GM23338 (cell line): ENCODE data around the gene ENPEP. TPM values are rescaled to one million over a fixed set of nuclear protein-coding genes. Genes with fewer than 3 reads are reported as not detected.

ENCODE experiments used
- CREB1 ChIP-seq: fragments of 250-450 bp; sonication (Bioruptor Pico); IDR thresholded peaks from 2 replicates; pipeline ENCODE4 v1.5.0; 2020; ENCODE audit warnings: low read depth, mild to moderate bottlenecking, moderate library complexity
- CTCF ChIP-seq, 2 experiments: fragments of 200-600 bp in 1 of 2; sonication (generic) in 1 of 2; conservative IDR thresholded peaks; 2 replicates each; pipeline versions ENCODE4 v1.5.1 to v1.6.1; 2016 to 2017; ENCODE audit warnings: antibody characterized with exemption in 2 of 2, low read depth in 2 of 2, mild to moderate bottlenecking in 2 of 2, moderate library complexity in 1 of 2
- ETS1 ChIP-seq: IDR thresholded peaks from 2 replicates; pipeline ENCODE4 v1.6.1; 2016; ENCODE audit warnings: antibody characterized with exemption
- EZH2 ChIP-seq: fragments of 200-600 bp; sonication (generic); IDR thresholded peaks from one replicate; pipeline ENCODE4 v1.8.0; 2017; ENCODE audit warnings: antibody characterized with exemption, mild to moderate bottlenecking, low read depth; ENCODE audit not compliant: unreplicated experiment
- EZH2phosphoT487 ChIP-seq: fragments of 200-600 bp; sonication (generic); IDR thresholded peaks from one replicate; pipeline ENCODE4 v1.8.1; 2018; ENCODE audit warnings: antibody characterized with exemption; ENCODE audit not compliant: unreplicated experiment
- JUNB ChIP-seq: IDR thresholded peaks from one replicate; pipeline ENCODE4 v1.6.1; 2016; ENCODE audit warnings: antibody characterized with exemption; ENCODE audit not compliant: unreplicated experiment
- NANOG ChIP-seq: IDR thresholded peaks from 2 replicates; pipeline ENCODE4 v1.6.1; 2016; ENCODE audit warnings: antibody characterized with exemption, borderline replicate concordance
- STAT1 ChIP-seq: IDR thresholded peaks from one replicate; pipeline ENCODE4 v1.6.1; 2016; ENCODE audit warnings: antibody characterized with exemption; ENCODE audit not compliant: unreplicated experiment
- ZNF114 ChIP-seq: fragments of 250-450 bp; sonication (Bioruptor Pico); IDR thresholded peaks from 2 replicates; pipeline ENCODE4 v1.5.0; 2020; ENCODE audit warnings: mild to moderate bottlenecking, moderate library complexity
- ZNF331 ChIP-seq: fragments of 250-450 bp; sonication (Bioruptor Pico); IDR thresholded peaks from 2 replicates; pipeline ENCODE4 v1.5.0; 2020; ENCODE audit warnings: low read depth, mild to moderate bottlenecking, moderate library complexity
- ZNF462 ChIP-seq: fragments of 250-450 bp; sonication (Bioruptor Pico); IDR thresholded peaks from 2 replicates; pipeline ENCODE4 v1.5.0; 2020; ENCODE audit warnings: mild to moderate bottlenecking, moderate library complexity
- polyA plus RNA-seq: library from polyadenylated mRNA; unstranded; fragments of >200 nt; fragmentation: Nextera tagmentation; extraction: Ambion mirVana; gene quantifications from 2 replicates; pipeline ENCODE4 v1.2.1, GENCODE V29; 2016
- total RNA-seq: library from RNA; depleted of rRNA; stranded (reverse); fragments of >200 nt; shearing (Covaris generic); gene quantifications from 2 replicates; pipeline ENCODE4 v1.2.3, GENCODE V29; 2014

Gene ENPEP
- total and polyA plus RNA-seq, 2 experiments from 2014 or later, result 0.79 to 1.5 TPM

- TF ChIP-seq ZNF462 (no peak), CREB1 (CRISPR knock-in tag) (no peak), CTCF (conservative IDR thresholded peaks at IDR 0.05; ENCODE audit: low read depth in 2 of 2) (no peak), JUNB (no peak), NANOG (no peak), EZH2 (peak; percentile 87), ZNF114 (CRISPR knock-in tag) (no peak), EZH2phosphoT487 (peak; percentile 25), STAT1 (no peak), ETS1 (no peak), ZNF331 (no peak)
Observed at GRCh38 chr4:110610940-110611831, 135.2 kb downstream of the ENPEP start (continued).
